HepG2 (cell line): ENCODE data around the gene SECTM1. TPM values are rescaled to one million over a fixed set of nuclear protein-coding genes. Genes with fewer than 3 reads are reported as not detected.

ENCODE experiments used
- ARID2 ChIP-seq: sonication (generic); formaldehyde crosslinking; IDR thresholded peaks from 2 replicates; pipeline ENCODE4 v1.8.1; 2022; ENCODE audit warnings: mild to moderate bottlenecking, missing genetic modification reagents, borderline replicate concordance
- ATM ChIP-seq: fragments of 450-650 bp; IDR thresholded peaks from 2 replicates; pipeline ENCODE4 v1.7.1; 2017; ENCODE audit warnings: mild to moderate bottlenecking, borderline replicate concordance
- KLF13 ChIP-seq: sonication (generic); formaldehyde crosslinking; IDR thresholded peaks from 2 replicates; pipeline ENCODE4 v1.4.0; 2020; ENCODE audit warnings: mild to moderate bottlenecking, missing genetic modification reagents
- RFX1 ChIP-seq: fragments of 450-650 bp; IDR thresholded peaks from 2 replicates; pipeline ENCODE4 v1.6.1; 2017
- SMYD3 ChIP-seq: sonication (generic); formaldehyde crosslinking; IDR thresholded peaks from 2 replicates; pipeline ENCODE4 v1.8.1; 2023; ENCODE audit warnings: mild to moderate bottlenecking, missing genetic modification reagents
- SP4 ChIP-seq: sonication (generic); formaldehyde crosslinking; IDR thresholded peaks from 2 replicates; pipeline ENCODE4 v1.8.1; 2023; ENCODE audit warnings: mild to moderate bottlenecking, missing genetic modification reagents
- ZNF335 ChIP-seq: sonication (generic); formaldehyde crosslinking; IDR thresholded peaks from 2 replicates; pipeline ENCODE4 v1.4.0; 2020; ENCODE audit warnings: missing genetic modification reagents
- ZNF570 ChIP-seq: sonication (generic); formaldehyde crosslinking; IDR thresholded peaks from 2 replicates; pipeline ENCODE4 v1.4.0; 2020; ENCODE audit warnings: mild to moderate bottlenecking, missing genetic modification reagents, borderline replicate concordance
- ZNF772 ChIP-seq: sonication (generic); formaldehyde crosslinking; IDR thresholded peaks from 2 replicates; pipeline ENCODE4 v1.5.0; 2020; ENCODE audit warnings: mild to moderate bottlenecking, missing genetic modification reagents
- ZSCAN25 ChIP-seq: sonication (generic); formaldehyde crosslinking; IDR thresholded peaks from 2 replicates; pipeline ENCODE4 v1.8.0; 2022; ENCODE audit warnings: mild to moderate bottlenecking, missing genetic modification reagents
- polyA plus RNA-seq, 8 experiments: library from polyadenylated mRNA; depleted of rRNA in 3 of 8; stranded (reverse) in 7 of 8; unstranded in 1 of 8; fragments of >200 nt; fragmentation: Illumina TruSeq in 4 of 8; extraction: Trizol in 4 of 8; gene quantifications; 2 replicates each; pipeline versions ENCODE4 v1.2.1 to v1.2.3, GENCODE V29; 2011 to 2016; ENCODE audit warnings: low read depth in 4 of 8, missing spikeins in 1 of 8, mixed read lengths in 1 of 8; ENCODE audit not compliant: insufficient read depth in 1 of 8
- total RNA-seq, 5 experiments: library from RNA; depleted of rRNA; stranded (reverse); fragments of >200 nt; fragmentation: Illumina TruSeq; extraction: Trizol; gene quantifications; 2 replicates each; pipeline ENCODE4 v1.2.3, GENCODE V29; 2016; ENCODE audit warnings: low read depth in 1 of 5
- TF ChIP-seq, protein P1 (sequence below): sonication (generic); formaldehyde crosslinking; IDR thresholded peaks from 2 replicates; pipeline ENCODE4 v1.5.0; 2020; ENCODE audit warnings: mild to moderate bottlenecking, missing genetic modification reagents, borderline replicate concordance
- TF ChIP-seq, protein P2 (sequence below): sonication (generic); formaldehyde crosslinking; IDR thresholded peaks from 2 replicates; pipeline ENCODE4 v1.4.0; 2020; ENCODE audit warnings: missing genetic modification reagents; ENCODE audit errors: not compliant biosample characterization
- TF ChIP-seq, protein P3 (sequence below): sonication (generic); formaldehyde crosslinking; IDR thresholded peaks from 2 replicates; pipeline ENCODE4 v1.4.0; 2020; ENCODE audit warnings: missing genetic modification reagents, borderline replicate concordance
- TF ChIP-seq, protein P4 (sequence below): sonication (generic); formaldehyde crosslinking; IDR thresholded peaks from 2 replicates; pipeline ENCODE4 v1.4.0; 2020; ENCODE audit warnings: missing genetic modification reagents
- TF ChIP-seq, protein P5 (sequence below): sonication (generic); formaldehyde crosslinking; IDR thresholded peaks from 2 replicates; pipeline ENCODE4 v1.8.0; 2022; ENCODE audit warnings: missing genetic modification reagents, mild to moderate bottlenecking, inconsistent platforms, borderline replicate concordance
- TF ChIP-seq, protein P6 (sequence below): sonication (generic); formaldehyde crosslinking; IDR thresholded peaks from 2 replicates; pipeline ENCODE4 v1.5.0; 2020; ENCODE audit warnings: missing genetic modification reagents

SECTM1 gene
- total and polyA plus RNA-seq, 2 of the 13 experiments (the other 11 are each of a cell fraction or from before 2014, with no cell fraction given): 3.5 to 5.3 TPM

DNA sequence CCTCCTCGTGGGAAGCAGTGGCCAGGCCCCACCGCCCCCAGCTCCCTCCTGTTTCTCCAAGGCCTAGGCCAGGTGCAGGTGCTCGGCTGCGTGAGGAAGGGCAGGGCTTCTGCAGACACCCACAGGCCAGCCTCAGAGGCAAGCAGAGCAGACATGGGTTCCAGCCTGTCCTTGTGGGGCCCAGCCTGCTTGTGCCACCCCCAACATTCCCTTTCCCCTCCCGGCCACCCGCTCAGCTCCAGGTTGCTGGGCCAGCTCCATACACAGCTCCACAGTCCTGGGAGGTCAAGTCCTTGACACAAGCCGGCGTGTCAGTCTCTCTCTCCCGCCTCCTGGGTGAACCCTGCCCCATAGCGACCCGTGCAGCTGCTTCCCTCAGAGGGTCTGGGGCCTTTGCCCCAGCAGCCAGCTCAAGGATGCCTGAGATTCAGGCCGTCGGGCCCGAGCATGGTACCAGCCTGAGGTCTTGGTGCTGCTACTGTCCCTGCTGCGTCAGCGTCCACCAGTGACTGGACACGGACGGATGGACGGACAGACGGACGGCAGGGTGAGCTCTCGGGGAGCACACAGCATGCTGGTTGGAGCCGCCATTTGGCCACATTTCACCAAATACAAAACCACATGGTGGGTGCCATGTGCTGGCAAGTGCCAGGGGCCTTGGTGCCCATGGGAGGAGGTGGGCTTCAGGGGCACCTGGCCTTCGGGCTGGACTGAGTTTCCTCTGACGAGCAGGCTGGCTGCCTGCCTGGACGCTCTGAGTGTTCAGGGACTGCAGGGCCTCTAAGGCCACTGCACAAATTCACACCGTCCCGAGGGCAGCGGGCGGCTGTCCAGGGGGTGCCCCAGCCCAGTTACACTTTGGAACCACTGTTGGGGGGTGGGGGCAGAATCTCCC lies 8.0 kb downstream of the SECTM1 start (continued):
- TF ChIP-seq, protein P1, sequence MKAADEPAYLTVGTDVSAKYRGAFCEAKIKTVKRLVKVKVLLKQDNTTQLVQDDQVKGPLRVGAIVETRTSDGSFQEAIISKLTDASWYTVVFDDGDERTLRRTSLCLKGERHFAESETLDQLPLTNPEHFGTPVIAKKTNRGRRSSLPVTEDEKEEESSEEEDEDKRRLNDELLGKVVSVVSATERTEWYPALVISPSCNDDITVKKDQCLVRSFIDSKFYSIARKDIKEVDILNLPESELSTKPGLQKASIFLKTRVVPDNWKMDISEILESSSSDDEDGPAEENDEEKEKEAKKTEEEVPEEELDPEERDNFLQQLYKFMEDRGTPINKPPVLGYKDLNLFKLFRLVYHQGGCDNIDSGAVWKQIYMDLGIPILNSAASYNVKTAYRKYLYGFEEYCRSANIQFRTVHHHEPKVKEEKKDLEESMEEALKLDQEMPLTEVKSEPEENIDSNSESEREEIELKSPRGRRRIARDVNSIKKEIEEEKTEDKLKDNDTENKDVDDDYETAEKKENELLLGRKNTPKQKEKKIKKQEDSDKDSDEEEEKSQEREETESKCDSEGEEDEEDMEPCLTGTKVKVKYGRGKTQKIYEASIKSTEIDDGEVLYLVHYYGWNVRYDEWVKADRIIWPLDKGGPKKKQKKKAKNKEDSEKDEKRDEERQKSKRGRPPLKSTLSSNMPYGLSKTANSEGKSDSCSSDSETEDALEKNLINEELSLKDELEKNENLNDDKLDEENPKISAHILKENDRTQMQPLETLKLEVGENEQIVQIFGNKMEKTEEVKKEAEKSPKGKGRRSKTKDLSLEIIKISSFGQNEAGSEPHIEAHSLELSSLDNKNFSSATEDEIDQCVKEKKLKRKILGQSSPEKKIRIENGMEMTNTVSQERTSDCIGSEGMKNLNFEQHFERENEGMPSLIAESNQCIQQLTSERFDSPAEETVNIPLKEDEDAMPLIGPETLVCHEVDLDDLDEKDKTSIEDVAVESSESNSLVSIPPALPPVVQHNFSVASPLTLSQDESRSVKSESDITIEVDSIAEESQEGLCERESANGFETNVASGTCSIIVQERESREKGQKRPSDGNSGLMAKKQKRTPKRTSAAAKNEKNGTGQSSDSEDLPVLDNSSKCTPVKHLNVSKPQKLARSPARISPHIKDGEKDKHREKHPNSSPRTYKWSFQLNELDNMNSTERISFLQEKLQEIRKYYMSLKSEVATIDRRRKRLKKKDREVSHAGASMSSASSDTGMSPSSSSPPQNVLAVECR (CRISPR knock-in tag): peak; percentile 92
- TF ChIP-seq, protein P2, sequence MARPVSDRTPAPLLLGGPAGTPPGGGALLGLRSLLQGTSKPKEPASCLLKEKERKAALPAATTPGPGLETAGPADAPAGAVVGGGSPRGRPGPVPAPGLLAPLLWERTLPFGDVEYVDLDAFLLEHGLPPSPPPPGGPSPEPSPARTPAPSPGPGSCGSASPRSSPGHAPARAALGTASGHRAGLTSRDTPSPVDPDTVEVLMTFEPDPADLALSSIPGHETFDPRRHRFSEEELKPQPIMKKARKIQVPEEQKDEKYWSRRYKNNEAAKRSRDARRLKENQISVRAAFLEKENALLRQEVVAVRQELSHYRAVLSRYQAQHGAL (CRISPR knock-in tag): no peak
- TF ChIP-seq RFX1 (no peak), SMYD3 (no peak), ZNF570 (CRISPR knock-in tag) (0 out of 2 replicates have a peak, but pooled peaks have one; percentile 49), ZNF335 (no peak), ZNF772 (CRISPR knock-in tag) (no peak; the same call in 1 of the 2 replicates), KLF13 (CRISPR knock-in tag) (peak; percentile 41; the same call in 1 of the 2 replicates), ARID2 (CRISPR knock-in tag) (no peak), ATM (no peak), SP4 (peak; percentile 79), ZSCAN25 (peak; percentile 92)
- TF ChIP-seq, protein P3, sequence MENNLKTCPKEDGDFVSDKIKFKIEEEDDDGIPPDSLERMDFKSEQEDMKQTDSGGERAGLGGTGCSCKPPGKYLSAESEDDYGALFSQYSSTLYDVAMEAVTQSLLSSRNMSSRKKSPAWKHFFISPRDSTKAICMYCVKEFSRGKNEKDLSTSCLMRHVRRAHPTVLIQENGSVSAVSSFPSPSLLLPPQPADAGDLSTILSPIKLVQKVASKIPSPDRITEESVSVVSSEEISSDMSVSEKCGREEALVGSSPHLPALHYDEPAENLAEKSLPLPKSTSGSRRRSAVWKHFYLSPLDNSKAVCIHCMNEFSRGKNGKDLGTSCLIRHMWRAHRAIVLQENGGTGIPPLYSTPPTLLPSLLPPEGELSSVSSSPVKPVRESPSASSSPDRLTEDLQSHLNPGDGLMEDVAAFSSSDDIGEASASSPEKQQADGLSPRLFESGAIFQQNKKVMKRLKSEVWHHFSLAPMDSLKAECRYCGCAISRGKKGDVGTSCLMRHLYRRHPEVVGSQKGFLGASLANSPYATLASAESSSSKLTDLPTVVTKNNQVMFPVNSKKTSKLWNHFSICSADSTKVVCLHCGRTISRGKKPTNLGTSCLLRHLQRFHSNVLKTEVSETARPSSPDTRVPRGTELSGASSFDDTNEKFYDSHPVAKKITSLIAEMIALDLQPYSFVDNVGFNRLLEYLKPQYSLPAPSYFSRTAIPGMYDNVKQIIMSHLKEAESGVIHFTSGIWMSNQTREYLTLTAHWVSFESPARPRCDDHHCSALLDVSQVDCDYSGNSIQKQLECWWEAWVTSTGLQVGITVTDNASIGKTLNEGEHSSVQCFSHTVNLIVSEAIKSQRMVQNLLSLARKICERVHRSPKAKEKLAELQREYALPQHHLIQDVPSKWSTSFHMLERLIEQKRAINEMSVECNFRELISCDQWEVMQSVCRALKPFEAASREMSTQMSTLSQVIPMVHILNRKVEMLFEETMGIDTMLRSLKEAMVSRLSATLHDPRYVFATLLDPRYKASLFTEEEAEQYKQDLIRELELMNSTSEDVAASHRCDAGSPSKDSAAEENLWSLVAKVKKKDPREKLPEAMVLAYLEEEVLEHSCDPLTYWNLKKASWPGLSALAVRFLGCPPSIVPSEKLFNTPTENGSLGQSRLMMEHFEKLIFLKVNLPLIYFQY (CRISPR knock-in tag): peak; percentile 68; the same call in 1 of the 2 replicates
- TF ChIP-seq, protein P4, sequence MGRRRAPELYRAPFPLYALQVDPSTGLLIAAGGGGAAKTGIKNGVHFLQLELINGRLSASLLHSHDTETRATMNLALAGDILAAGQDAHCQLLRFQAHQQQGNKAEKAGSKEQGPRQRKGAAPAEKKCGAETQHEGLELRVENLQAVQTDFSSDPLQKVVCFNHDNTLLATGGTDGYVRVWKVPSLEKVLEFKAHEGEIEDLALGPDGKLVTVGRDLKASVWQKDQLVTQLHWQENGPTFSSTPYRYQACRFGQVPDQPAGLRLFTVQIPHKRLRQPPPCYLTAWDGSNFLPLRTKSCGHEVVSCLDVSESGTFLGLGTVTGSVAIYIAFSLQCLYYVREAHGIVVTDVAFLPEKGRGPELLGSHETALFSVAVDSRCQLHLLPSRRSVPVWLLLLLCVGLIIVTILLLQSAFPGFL (CRISPR knock-in tag): no peak
- TF ChIP-seq, protein P5, sequence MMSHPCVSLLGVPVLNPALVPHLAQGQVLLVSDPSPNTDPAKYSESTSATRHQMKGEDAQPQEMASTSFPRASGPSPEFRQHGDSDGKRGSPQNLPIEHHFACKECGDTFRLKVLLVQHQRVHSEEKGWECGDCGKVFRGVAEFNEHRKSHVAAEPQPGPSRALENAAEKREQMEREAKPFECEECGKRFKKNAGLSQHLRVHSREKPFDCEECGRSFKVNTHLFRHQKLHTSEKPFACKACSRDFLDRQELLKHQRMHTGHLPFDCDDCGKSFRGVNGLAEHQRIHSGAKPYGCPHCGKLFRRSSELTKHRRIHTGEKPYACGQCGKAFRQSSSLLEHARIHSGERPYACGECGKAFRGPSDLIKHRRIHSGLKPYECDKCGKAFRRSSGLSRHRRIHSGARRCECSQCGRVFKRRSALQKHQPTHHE (CRISPR knock-in tag): peak; percentile 44; the same call in 1 of the 2 replicates
- TF ChIP-seq, protein P6, sequence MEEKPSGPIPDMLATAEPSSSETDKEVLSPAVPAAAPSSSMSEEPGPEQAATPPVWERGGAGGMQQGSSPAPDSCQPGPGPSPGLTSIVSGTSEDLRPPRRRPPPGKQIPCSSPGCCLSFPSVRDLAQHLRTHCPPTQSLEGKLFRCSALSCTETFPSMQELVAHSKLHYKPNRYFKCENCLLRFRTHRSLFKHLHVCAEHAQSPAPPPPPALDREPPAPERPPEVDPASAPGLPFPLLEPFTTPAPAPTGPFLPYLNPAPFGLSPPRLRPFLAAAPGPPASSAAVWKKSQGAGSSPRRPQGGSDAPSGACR: peak; percentile 95
